Measurements from ENCODE around the gene ZNF189.

The ZNF189 gene

GRCh38 chr9:101448680-101449070 lies 50.0 kb downstream of the ZNF189 start:
- H3K4me3 ChIP-seq (ENCODE audit: low read depth, low read length), result no peak overlapping the region
- no peak for TF ChIP-seq CTCF (IDR thresholded peaks at IDR 0.05; ENCODE audit: borderline replicate concordance, insufficient read depth, low read depth, low read length)

- peak; percentile 59 for TF ChIP-seq CTCF (IDR thresholded peaks at IDR 0.05; ENCODE audit: borderline replicate concordance, insufficient read depth, low read depth, low read length)
- H3K4me3 ChIP-seq (ENCODE audit: low read depth, low read length), result peak overlapping the region; percentile 38
These were observed 50.5 kb downstream of the ZNF189 start for GRCh38 chr9:101449071-101449721.

- TF ChIP-seq CTCF (IDR thresholded peaks at IDR 0.05; ENCODE audit: borderline replicate concordance, insufficient read depth, low read depth, low read length), result no peak
- no peak overlapping the region for H3K4me3 ChIP-seq (ENCODE audit: low read depth, low read length)
These were observed 52.3 kb downstream of the ZNF189 start for GRCh38 chr9:101450931-101451330.

GRCh38 chr9:101451498-101451897 lies 52.8 kb downstream of the ZNF189 start:
- TF ChIP-seq CTCF (IDR thresholded peaks at IDR 0.05; ENCODE audit: borderline replicate concordance, insufficient read depth, low read depth, low read length), result no peak

GRCh38 chr9:101453776-101454570 lies 55.3 kb downstream of the ZNF189 start:
- no peak for TF ChIP-seq CTCF (IDR thresholded peaks at IDR 0.05; ENCODE audit: borderline replicate concordance, insufficient read depth, low read depth, low read length)
- H3K4me3 ChIP-seq (ENCODE audit: low read depth, low read length), result no peak overlapping the region

More at GRCh38 chr9:101451498-101451897, 52.8 kb downstream of the ZNF189 start:
- no peak overlapping the region for H3K4me3 ChIP-seq (ENCODE audit: low read depth, low read length)

- TF ChIP-seq CTCF (IDR thresholded peaks at IDR 0.05; ENCODE audit: borderline replicate concordance, insufficient read depth, low read depth, low read length), result no peak
- no peak overlapping the region for H3K4me3 ChIP-seq (ENCODE audit: low read depth, low read length)
These were observed 57.1 kb downstream of the ZNF189 start for GRCh38 chr9:101455656-101456240.

Data from GM12875 (cell line).